H1 (cell line): ENCODE results near the gene NAV2. TPM values are rescaled to one million over a fixed set of nuclear protein-coding genes. Genes with fewer than 3 reads are reported as not detected.

Experiments
- ATF2 ChIP-seq: IDR thresholded peaks from 2 replicates; pipeline ENCODE4 v1.6.1; 2012; ENCODE audit warnings: low read length, inconsistent platforms
- E2F6 ChIP-seq: IDR thresholded peaks from 2 replicates; pipeline ENCODE4 v1.6.1; 2012; ENCODE audit warnings: inconsistent platforms
- HDAC2 ChIP-seq, 2 experiments: fragments of 300-600 bp in 1 of 2; sonication (generic) in 1 of 2; IDR thresholded peaks; 2 replicates each; pipeline ENCODE4 v1.6.1; 2011 to 2012; ENCODE audit warnings: low read depth in 2 of 2, low read length in 2 of 2, mild to moderate bottlenecking in 2 of 2, moderate library complexity in 2 of 2, borderline replicate concordance in 1 of 2, inconsistent platforms in 1 of 2
- POLR2AphosphoS5 ChIP-seq: IDR thresholded peaks from 2 replicates; pipeline ENCODE4 v1.6.1; 2011; ENCODE audit warnings: low read depth, low read length
- SAP30 ChIP-seq: fragments of 300-600 bp; sonication (generic); IDR thresholded peaks from 2 replicates; pipeline ENCODE4 v1.7.1; 2012; ENCODE audit warnings: low read length, moderate library complexity, mild to moderate bottlenecking, inconsistent platforms; ENCODE audit not compliant: insufficient read depth, insufficient replicate concordance
- polyA plus RNA-seq, 7 experiments: library from polyadenylated mRNA; depleted of rRNA in 3 of 7; stranded (reverse) in 5 of 7; unstranded in 2 of 7; fragments of >200 nt in 5 of 7; fragments of 200-250 nt in 2 of 7; gene quantifications; 1 replicate in 5 of 7; 2 replicates in 1 of 7; 4 replicates in 1 of 7; pipeline versions ENCODE4 v1.2.1 to v1.2.3, GENCODE V29; 2011 to 2013; ENCODE audit warnings: missing spikeins in 2 of 7, mixed read lengths in 2 of 7
- total RNA-seq: library from RNA; stranded (reverse); fragmentation: NEBNext Ultra II Directional; extraction: Animal tissue kit (Norgen Biotek cat#: 25700); gene quantifications from 2 replicates; pipeline ENCODE4 v1.2.1, GENCODE V29; 2021

The NAV2 gene
- total and polyA plus RNA-seq, 2 of the 8 experiments (the other 6 are each of a cell fraction or from before 2014, with no cell fraction given), result 35.6 to 73.6 TPM

GRCh38 chr11:19724765-19725164, 12.1 kb downstream of the NAV2 start (continued):
- TF ChIP-seq E2F6 (no peak), HDAC2 (IDR thresholded peaks at IDR 0.05; ENCODE audit: borderline replicate concordance in 1 of 2, low read depth in 2 of 2, low read length in 2 of 2) (no peak), POLR2AphosphoS5 (no peak), SAP30 (no peak), ATF2 (no peak)
